Thoracic aorta (tissue), 2 donors: ENCODE results near the gene CKB. TPM values are rescaled to one million over a fixed set of nuclear protein-coding genes. Genes with fewer than 3 reads are reported as not detected.

Experiments used
- ATAC-seq: fragments of 150-250 bp; one replicate; pipeline ENCODE4 v1.8.0; 2017; ENCODE audit warnings: low read depth; ENCODE audit not compliant: insufficient number of reproducible peaks, low FRiP score
- DNase-seq: peaks from one replicate; pipeline ENCODE4 v3.0.0-alpha.2; 2020; ENCODE audit warnings: low spot score
- H3K27ac ChIP-seq, 2 donors: fragments of 200-600 bp; sonication (generic); 1 replicate in 1 of 2; 2 replicates in 1 of 2; pipeline ENCODE4 v1.5.1; 2016; ENCODE audit warnings: mild to moderate bottlenecking in 2 of 2, moderate library complexity in 2 of 2
- H3K27me3 ChIP-seq: fragments of 200-600 bp; sonication (generic); replicated peaks from 2 replicates; pipeline ENCODE4 v1.6.0; 2016; ENCODE audit warnings: mild to moderate bottlenecking; ENCODE audit not compliant: insufficient read depth
- H3K36me3 ChIP-seq: fragments of 200-600 bp; sonication (generic); one replicate; pipeline ENCODE4 v1.5.1; 2016
- H3K4me1 ChIP-seq, 2 donors: fragments of 200-600 bp; sonication (generic); 1 replicate in 1 of 2; 2 replicates in 1 of 2; pipeline versions ENCODE4 v1.5.1 to v1.6.0; 2016; ENCODE audit warnings: low read depth in 2 of 2, mild to moderate bottlenecking in 1 of 2; ENCODE audit not compliant: control insufficient read depth in 1 of 2
- H3K4me3 ChIP-seq: fragments of 200-600 bp; sonication (generic); 2 replicates; pipeline ENCODE4 v1.5.1; 2016; ENCODE audit warnings: mild to moderate bottlenecking
- H3K9me3 ChIP-seq: fragments of 200-600 bp; sonication (generic); 2 replicates; pipeline ENCODE4 v1.5.1; 2016
- CTCF ChIP-seq: fragments of 200-600 bp; sonication (generic); IDR thresholded peaks from one replicate; pipeline ENCODE4 v1.5.1; 2019; ENCODE audit warnings: antibody characterized with exemption
- total RNA-seq, 2 donors: library from RNA; depleted of rRNA; stranded (reverse); fragments of >200 nt; gene quantifications; one replicate each; pipeline versions ENCODE4 v1.1.0 to v1.2.3, GENCODE V29; 2016

Gene CKB
- total RNA-seq, 2 donors from 2014 or later: 109 to 159 TPM

GRCh38 chr14:103548463-103549351, 26.1 kb upstream of the CKB start:
- ATAC-seq (no peak), DNase-seq (no peak)
- Histone ChIP-seq H3K36me3 (no peaks in the 10 kb centered on the region), H3K27ac (peak overlapping the region in 1 of 2 donors; percentile 100), H3K4me3 (no peak overlapping the region), H3K9me3 (no peaks in the 10 kb centered on the region), H3K4me1 (peaks cover 40 to 57% of the 10 kb centered on the region in 2 donors), H3K27me3 (no peaks in the 10 kb centered on the region)
- no peak for TF ChIP-seq CTCF

- H3K27me3 ChIP-seq: no peaks in the 10 kb centered on the region
- no peak for ATAC-seq
- peaks cover 46 to 63% of the 10 kb centered on the region in 2 donors for H3K4me1 ChIP-seq
- no peak overlapping the region for H3K4me3 ChIP-seq
- H3K36me3 ChIP-seq: no peaks in the 10 kb centered on the region
- H3K9me3 ChIP-seq: no peaks in the 10 kb centered on the region
- H3K27ac ChIP-seq: no peak overlapping the region
- DNase-seq: no peak
- no peak for TF ChIP-seq CTCF
These were observed 25.4 kb upstream of the CKB start for GRCh38 chr14:103547941-103548462.

GRCh38 chr14:103547455-103547940, 24.9 kb upstream of the CKB start:
- Histone ChIP-seq H3K27me3 (no peaks in the 10 kb centered on the region), H3K36me3 (no peaks in the 10 kb centered on the region), H3K4me3 (no peak overlapping the region), H3K9me3 (no peaks in the 10 kb centered on the region), H3K27ac (no peak overlapping the region), H3K4me1 (peaks cover 48 to 63% of the 10 kb centered on the region in 2 donors)
- ATAC-seq: no peak
- no peak for DNase-seq
- TF ChIP-seq CTCF: no peak

- peak; percentile 91 for TF ChIP-seq CTCF
- Histone ChIP-seq H3K27ac (no peak overlapping the region), H3K9me3 (no peaks in the 10 kb centered on the region), H3K4me1 (peaks cover 50 to 63% of the 10 kb centered on the region in 2 donors), H3K36me3 (no peaks in the 10 kb centered on the region), H3K27me3 (no peaks in the 10 kb centered on the region), H3K4me3 (no peak overlapping the region)
- no peak for ATAC-seq
- no peak for DNase-seq
These were observed 24.2 kb upstream of the CKB start for GRCh38 chr14:103546652-103547454.
